Stimulated activated CD8-positive, alpha-beta memory T cell treated with anti-CD3 and anti-CD28 coated beads, Interleukin-15, amount 100 ng/mL, for 48 hours (primary cell): ENCODE results near the gene AMELX.

Source experiments
- DNase-seq, 2 donors: peaks; one replicate each; pipeline ENCODE4 v3.0.0-alpha.2; 2020; ENCODE audit warnings: low read depth in 2 of 2

The AMELX gene

GRCh38 chrX:11293113-11293512 is at the start of gene AMELX:
Gene AMELX, plus strand, starts transcription at chrX:11293413. Its CDS starts 1,376 bp downstream, at chrX:11294789.
- no peak for DNase-seq

- no peak for DNase-seq
These were observed 48.6 kb upstream of the AMELX start for GRCh38 chrX:11244636-11245035.

- no peak for DNase-seq
These were observed 38.6 kb upstream of the AMELX start for GRCh38 chrX:11254417-11255109.

GRCh38 chrX:11257290-11257689 is 35.9 kb upstream of the AMELX start:
- DNase-seq, result no peak

- DNase-seq, result no peak
These were observed 35.5 kb upstream of the AMELX start for GRCh38 chrX:11257711-11258110.

- DNase-seq, result no peak
These were observed 33.8 kb upstream of the AMELX start for GRCh38 chrX:11259437-11259836.

- DNase-seq, result no peak
These were observed 32.0 kb upstream of the AMELX start for GRCh38 chrX:11261260-11261659.

- no peak for DNase-seq
These were observed 28.3 kb upstream of the AMELX start for GRCh38 chrX:11264925-11265324.

GRCh38 chrX:11265352-11265751 is 27.9 kb upstream of the AMELX start:
- no peak for DNase-seq

GRCh38 chrX:11266573-11267003 is 26.6 kb upstream of the AMELX start:
- DNase-seq, result no peak

GRCh38 chrX:11267425-11267824 is 25.8 kb upstream of the AMELX start:
- no peak for DNase-seq

- DNase-seq, result no peak
These were observed 24.2 kb upstream of the AMELX start for GRCh38 chrX:11269006-11269405.

- no peak for DNase-seq
These were observed 23.2 kb upstream of the AMELX start for GRCh38 chrX:11269996-11270395.

- no peak for DNase-seq
These were observed 20.9 kb upstream of the AMELX start for GRCh38 chrX:11272290-11272689.

GRCh38 chrX:11272863-11273262 is 20.4 kb upstream of the AMELX start:
- DNase-seq, result no peak

- no peak for DNase-seq
These were observed 19.7 kb upstream of the AMELX start for GRCh38 chrX:11273544-11273943.

GRCh38 chrX:11282043-11282442 is 11.2 kb upstream of the AMELX start:
- no peak for DNase-seq

GRCh38 chrX:11285651-11286050 is 7.6 kb upstream of the AMELX start:
- no peak for DNase-seq

- DNase-seq, result no peak
These were observed 5.7 kb upstream of the AMELX start for GRCh38 chrX:11287505-11287904.

- no peak for DNase-seq
These were observed 2.7 kb upstream of the AMELX start for GRCh38 chrX:11290416-11291102.

- DNase-seq, result no peak
These were observed 2.8 kb downstream of the AMELX start for GRCh38 chrX:11296051-11296450.

GRCh38 chrX:11298600-11298999 is 5.4 kb downstream of the AMELX start:
- DNase-seq, result no peak

- no peak for DNase-seq
These were observed 11.6 kb downstream of the AMELX start for GRCh38 chrX:11304829-11305228.

GRCh38 chrX:11305641-11306040 is 12.4 kb downstream of the AMELX start:
- DNase-seq, result no peak
